HG02852 (cell line): ENCODE data around the gene C3orf18.
"Not testable (repeated sequence)": the region's sequence is repeated elsewhere in the genome, so short reads cannot be mapped to it uniquely, and the experiment has no call there.

ENCODE experiments used
- ATAC-seq: cut with Tn5 transposase; IDR thresholded peaks from one replicate; pipeline ENCODE4 v1.9.1; 2021; ENCODE audit warnings: mild to moderate bottlenecking, moderate library complexity; ENCODE audit not compliant: unreplicated experiment

C3orf18 gene

GRCh38 chr3:50525191-50525910 lies 42.2 kb downstream of the C3orf18 start:
- no peak for ATAC-seq

- ATAC-seq, result no peak
These were observed 42.8 kb downstream of the C3orf18 start for GRCh38 chr3:50524746-50525145.

DNA sequence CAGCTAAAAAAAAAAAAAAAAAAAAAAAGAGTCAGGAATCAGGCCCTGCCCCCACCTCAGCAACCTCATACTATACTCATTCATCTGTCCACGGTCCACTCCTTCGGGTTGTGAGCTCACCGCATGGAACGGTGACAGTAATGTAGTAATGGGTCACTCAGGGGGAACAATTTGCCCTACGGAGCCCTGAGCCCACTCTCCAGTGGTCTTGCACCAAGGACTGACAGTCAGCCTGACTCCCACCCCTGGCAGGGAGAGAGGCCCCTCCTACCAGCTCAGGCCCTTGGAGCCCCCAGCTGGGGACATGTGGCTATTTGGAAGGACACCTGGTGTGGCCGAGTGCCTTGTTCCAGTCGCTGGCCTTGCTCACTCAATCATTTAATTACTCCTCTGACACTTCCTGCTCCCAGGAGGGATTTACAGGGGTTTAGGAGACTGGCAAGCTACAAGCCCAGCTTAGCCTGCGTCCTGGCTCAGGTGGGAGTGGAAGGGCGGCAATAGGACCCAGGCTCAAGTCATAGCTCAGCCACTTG lies 44.2 kb downstream of the C3orf18 start:
- ATAC-seq, result no peak

- no peak for ATAC-seq
These were observed 46.0 kb downstream of the C3orf18 start for GRCh38 chr3:50521572-50521971.

GRCh38 chr3:50520849-50521248 lies 46.7 kb downstream of the C3orf18 start:
- no peak for ATAC-seq

- peak; percentile 58 for ATAC-seq
These were observed 48.0 kb downstream of the C3orf18 start for GRCh38 chr3:50519471-50520089.

- ATAC-seq, result no peak
These were observed 49.1 kb downstream of the C3orf18 start for GRCh38 chr3:50518436-50518835.

GRCh38 chr3:50517721-50518206 lies 49.8 kb downstream of the C3orf18 start:
- ATAC-seq, result no peak

DNA sequence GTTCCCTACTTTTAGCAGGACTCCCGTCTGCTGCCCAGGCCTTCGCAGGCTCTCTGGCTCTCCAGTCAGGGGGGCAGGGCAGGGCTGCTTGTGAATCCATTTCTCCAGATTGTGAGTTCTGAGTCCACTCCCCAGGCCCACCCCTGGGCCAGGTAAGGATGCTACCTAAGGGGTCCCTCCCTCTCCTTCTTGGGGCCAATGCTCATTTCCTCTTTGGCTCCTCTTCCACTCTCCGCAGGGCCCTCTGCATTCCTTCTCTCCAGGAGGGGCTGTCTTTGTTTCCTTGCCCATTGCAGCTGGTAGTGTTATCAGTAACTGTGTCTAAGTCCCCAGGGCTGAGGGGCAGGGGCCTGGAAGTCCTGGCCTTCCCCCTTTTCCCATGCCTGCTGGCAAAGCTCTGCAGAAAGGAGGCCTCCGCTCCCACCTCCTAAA lies 51.1 kb downstream of the C3orf18 start:
- ATAC-seq, result no peak

- no peak for ATAC-seq
These were observed 51.7 kb downstream of the C3orf18 start for GRCh38 chr3:50515565-50516439.

- not testable (repeated sequence) for ATAC-seq
These were observed 54.6 kb downstream of the C3orf18 start for GRCh38 chr3:50512908-50513307.

- no peak for ATAC-seq
These were observed 55.4 kb downstream of the C3orf18 start for GRCh38 chr3:50512131-50512530.

- no peak for ATAC-seq
These were observed 57.2 kb downstream of the C3orf18 start for GRCh38 chr3:50510325-50510724.

GRCh38 chr3:50509715-50510114 lies 57.8 kb downstream of the C3orf18 start:
- no peak for ATAC-seq

DNA sequence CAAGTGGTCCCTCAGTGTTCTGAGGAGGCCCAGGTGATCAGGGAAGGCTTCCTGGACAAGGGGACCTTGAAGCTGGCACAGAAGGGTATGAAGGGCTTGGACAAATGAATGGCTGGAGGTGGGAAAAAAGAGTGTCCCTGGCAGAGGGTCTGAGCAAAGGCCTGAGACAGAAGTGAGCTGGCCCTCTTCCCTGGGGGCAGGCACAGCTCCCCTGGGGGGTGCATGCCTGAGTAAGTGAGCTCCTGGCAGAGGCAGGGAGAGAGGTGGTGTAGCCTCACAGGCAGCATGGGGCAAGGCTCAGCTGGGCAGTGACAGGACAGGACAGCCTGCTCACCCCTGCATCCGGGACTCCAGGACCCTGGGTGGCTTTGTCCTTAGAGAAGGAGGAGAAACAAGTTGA lies 58.7 kb downstream of the C3orf18 start:
- ATAC-seq, result no peak
